H1 (cell line): ENCODE data around the gene GGT6. TPM values are rescaled to one million over a fixed set of nuclear protein-coding genes. Genes with fewer than 3 reads are reported as not detected.

Source experiments
- BACH1 ChIP-seq: IDR thresholded peaks from 2 replicates; pipeline ENCODE4 v1.6.1; 2012; ENCODE audit warnings: low read length, improper control_type of control experiment
- BCL11A ChIP-seq, 2 experiments: IDR thresholded peaks; one replicate each; pipeline ENCODE4 v1.6.1; 2011; ENCODE audit warnings: low read depth in 2 of 2, low read length in 2 of 2, mild to moderate bottlenecking in 2 of 2
- BRCA1 ChIP-seq: IDR thresholded peaks from 2 replicates; pipeline ENCODE4 v1.6.1; 2012; ENCODE audit warnings: low read depth, low read length, improper control_type of control experiment
- JUND ChIP-seq: IDR thresholded peaks from 2 replicates; pipeline ENCODE4 v1.6.1; 2011; ENCODE audit warnings: mild to moderate bottlenecking, improper control_type of control experiment, low read length
- POU5F1 ChIP-seq: IDR thresholded peaks from 2 replicates; pipeline ENCODE4 v1.6.1; 2011; ENCODE audit warnings: low read depth, mild to moderate bottlenecking, low read length, moderate library complexity
- SAP30 ChIP-seq: fragments of 300-600 bp; sonication (generic); IDR thresholded peaks from 2 replicates; pipeline ENCODE4 v1.7.1; 2012; ENCODE audit warnings: low read length, moderate library complexity, mild to moderate bottlenecking, inconsistent platforms; ENCODE audit not compliant: insufficient read depth, insufficient replicate concordance
- SRF ChIP-seq: IDR thresholded peaks from 2 replicates; pipeline ENCODE4 v1.6.1; 2011; ENCODE audit warnings: mild to moderate bottlenecking, low read depth, low read length, moderate library complexity
- polyA plus RNA-seq, 7 experiments: library from polyadenylated mRNA; depleted of rRNA in 3 of 7; stranded (reverse) in 5 of 7; unstranded in 2 of 7; fragments of >200 nt in 5 of 7; fragments of 200-250 nt in 2 of 7; gene quantifications; 1 replicate in 5 of 7; 2 replicates in 1 of 7; 4 replicates in 1 of 7; pipeline versions ENCODE4 v1.2.1 to v1.2.3, GENCODE V29; 2011 to 2013; ENCODE audit warnings: missing spikeins in 2 of 7, mixed read lengths in 2 of 7
- total RNA-seq: library from RNA; stranded (reverse); fragmentation: NEBNext Ultra II Directional; extraction: Animal tissue kit (Norgen Biotek cat#: 25700); gene quantifications from 2 replicates; pipeline ENCODE4 v1.2.1, GENCODE V29; 2021
- TF ChIP-seq, protein P1 (sequence below): fragments of 300-600 bp; sonication (generic); IDR thresholded peaks from 2 replicates; pipeline ENCODE4 v1.7.1; 2012; ENCODE audit warnings: low read length, moderate library complexity, mild to moderate bottlenecking, inconsistent platforms; ENCODE audit not compliant: insufficient replicate concordance
- TF ChIP-seq, protein P2 (sequence below): IDR thresholded peaks from 2 replicates; pipeline ENCODE4 v1.6.1; 2011; ENCODE audit warnings: low read depth, mild to moderate bottlenecking, low read length; ENCODE audit not compliant: insufficient read depth

Gene GGT6
- total and polyA plus RNA-seq, 2 of the 8 experiments (the other 6 are each of a cell fraction or from before 2014, with no cell fraction given) = 0.18 TPM; not detected in 1

DNA sequence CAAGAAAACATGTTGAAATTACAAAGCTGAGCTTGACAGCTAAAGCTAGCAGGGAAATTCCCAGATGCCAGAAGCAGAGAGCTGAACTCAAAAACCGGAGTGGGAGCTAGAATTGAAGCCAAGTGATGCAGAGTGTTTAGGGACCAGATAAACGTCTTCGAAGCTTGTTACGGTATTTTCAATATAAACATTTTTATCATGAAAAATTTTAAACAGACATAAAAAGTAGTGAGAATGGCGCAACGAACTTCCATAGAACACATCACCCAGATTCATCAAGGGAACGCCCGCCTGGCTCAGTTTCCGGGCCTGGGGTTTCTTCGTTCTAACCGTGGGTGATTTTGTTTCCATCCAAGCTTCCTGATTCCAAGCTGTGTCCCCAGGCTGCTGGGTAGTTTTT lies 43.6 kb downstream of the GGT6 start (continued):
- TF ChIP-seq, protein P1, sequence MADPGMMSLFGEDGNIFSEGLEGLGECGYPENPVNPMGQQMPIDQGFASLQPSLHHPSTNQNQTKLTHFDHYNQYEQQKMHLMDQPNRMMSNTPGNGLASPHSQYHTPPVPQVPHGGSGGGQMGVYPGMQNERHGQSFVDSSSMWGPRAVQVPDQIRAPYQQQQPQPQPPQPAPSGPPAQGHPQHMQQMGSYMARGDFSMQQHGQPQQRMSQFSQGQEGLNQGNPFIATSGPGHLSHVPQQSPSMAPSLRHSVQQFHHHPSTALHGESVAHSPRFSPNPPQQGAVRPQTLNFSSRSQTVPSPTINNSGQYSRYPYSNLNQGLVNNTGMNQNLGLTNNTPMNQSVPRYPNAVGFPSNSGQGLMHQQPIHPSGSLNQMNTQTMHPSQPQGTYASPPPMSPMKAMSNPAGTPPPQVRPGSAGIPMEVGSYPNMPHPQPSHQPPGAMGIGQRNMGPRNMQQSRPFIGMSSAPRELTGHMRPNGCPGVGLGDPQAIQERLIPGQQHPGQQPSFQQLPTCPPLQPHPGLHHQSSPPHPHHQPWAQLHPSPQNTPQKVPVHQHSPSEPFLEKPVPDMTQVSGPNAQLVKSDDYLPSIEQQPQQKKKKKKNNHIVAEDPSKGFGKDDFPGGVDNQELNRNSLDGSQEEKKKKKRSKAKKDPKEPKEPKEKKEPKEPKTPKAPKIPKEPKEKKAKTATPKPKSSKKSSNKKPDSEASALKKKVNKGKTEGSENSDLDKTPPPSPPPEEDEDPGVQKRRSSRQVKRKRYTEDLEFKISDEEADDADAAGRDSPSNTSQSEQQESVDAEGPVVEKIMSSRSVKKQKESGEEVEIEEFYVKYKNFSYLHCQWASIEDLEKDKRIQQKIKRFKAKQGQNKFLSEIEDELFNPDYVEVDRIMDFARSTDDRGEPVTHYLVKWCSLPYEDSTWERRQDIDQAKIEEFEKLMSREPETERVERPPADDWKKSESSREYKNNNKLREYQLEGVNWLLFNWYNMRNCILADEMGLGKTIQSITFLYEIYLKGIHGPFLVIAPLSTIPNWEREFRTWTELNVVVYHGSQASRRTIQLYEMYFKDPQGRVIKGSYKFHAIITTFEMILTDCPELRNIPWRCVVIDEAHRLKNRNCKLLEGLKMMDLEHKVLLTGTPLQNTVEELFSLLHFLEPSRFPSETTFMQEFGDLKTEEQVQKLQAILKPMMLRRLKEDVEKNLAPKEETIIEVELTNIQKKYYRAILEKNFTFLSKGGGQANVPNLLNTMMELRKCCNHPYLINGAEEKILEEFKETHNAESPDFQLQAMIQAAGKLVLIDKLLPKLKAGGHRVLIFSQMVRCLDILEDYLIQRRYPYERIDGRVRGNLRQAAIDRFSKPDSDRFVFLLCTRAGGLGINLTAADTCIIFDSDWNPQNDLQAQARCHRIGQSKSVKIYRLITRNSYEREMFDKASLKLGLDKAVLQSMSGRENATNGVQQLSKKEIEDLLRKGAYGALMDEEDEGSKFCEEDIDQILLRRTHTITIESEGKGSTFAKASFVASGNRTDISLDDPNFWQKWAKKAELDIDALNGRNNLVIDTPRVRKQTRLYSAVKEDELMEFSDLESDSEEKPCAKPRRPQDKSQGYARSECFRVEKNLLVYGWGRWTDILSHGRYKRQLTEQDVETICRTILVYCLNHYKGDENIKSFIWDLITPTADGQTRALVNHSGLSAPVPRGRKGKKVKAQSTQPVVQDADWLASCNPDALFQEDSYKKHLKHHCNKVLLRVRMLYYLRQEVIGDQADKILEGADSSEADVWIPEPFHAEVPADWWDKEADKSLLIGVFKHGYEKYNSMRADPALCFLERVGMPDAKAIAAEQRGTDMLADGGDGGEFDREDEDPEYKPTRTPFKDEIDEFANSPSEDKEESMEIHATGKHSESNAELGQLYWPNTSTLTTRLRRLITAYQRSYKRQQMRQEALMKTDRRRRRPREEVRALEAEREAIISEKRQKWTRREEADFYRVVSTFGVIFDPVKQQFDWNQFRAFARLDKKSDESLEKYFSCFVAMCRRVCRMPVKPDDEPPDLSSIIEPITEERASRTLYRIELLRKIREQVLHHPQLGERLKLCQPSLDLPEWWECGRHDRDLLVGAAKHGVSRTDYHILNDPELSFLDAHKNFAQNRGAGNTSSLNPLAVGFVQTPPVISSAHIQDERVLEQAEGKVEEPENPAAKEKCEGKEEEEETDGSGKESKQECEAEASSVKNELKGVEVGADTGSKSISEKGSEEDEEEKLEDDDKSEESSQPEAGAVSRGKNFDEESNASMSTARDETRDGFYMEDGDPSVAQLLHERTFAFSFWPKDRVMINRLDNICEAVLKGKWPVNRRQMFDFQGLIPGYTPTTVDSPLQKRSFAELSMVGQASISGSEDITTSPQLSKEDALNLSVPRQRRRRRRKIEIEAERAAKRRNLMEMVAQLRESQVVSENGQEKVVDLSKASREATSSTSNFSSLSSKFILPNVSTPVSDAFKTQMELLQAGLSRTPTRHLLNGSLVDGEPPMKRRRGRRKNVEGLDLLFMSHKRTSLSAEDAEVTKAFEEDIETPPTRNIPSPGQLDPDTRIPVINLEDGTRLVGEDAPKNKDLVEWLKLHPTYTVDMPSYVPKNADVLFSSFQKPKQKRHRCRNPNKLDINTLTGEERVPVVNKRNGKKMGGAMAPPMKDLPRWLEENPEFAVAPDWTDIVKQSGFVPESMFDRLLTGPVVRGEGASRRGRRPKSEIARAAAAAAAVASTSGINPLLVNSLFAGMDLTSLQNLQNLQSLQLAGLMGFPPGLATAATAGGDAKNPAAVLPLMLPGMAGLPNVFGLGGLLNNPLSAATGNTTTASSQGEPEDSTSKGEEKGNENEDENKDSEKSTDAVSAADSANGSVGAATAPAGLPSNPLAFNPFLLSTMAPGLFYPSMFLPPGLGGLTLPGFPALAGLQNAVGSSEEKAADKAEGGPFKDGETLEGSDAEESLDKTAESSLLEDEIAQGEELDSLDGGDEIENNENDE = no peak
- TF ChIP-seq, protein P2, sequence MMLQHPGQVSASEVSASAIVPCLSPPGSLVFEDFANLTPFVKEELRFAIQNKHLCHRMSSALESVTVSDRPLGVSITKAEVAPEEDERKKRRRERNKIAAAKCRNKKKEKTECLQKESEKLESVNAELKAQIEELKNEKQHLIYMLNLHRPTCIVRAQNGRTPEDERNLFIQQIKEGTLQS = no peak
- TF ChIP-seq POU5F1 = no peak
- no peak for TF ChIP-seq JUND
- TF ChIP-seq BRCA1 = no peak
- no peak for TF ChIP-seq BCL11A (IDR thresholded peaks at IDR 0.05; ENCODE audit: low read depth in 2 of 2, low read length in 2 of 2)
- TF ChIP-seq SAP30 = no peak
- TF ChIP-seq BACH1 = no peak
- no peak for TF ChIP-seq SRF
